Glutamatergic neuron (in vitro differentiated cells): ENCODE measurements around the gene NFIC. TPM values are rescaled to one million over a fixed set of nuclear protein-coding genes. Genes with fewer than 3 reads are reported as not detected.

Source experiments
- DNase-seq: peaks from one replicate; pipeline ENCODE4 v3.0.0; 2022
- H3K27ac Mint-ChIP-seq: one replicate; pipeline ENCODE4 v1.8.0; 2020; ENCODE audit warnings: mild to moderate bottlenecking, mixed read lengths, inconsistent platforms; ENCODE audit not compliant: unreplicated experiment
- H3K27me3 Mint-ChIP-seq: one replicate; pipeline ENCODE4 v1.8.0; 2020; ENCODE audit warnings: mild to moderate bottlenecking, moderate library complexity, mixed read lengths, inconsistent platforms; ENCODE audit not compliant: unreplicated experiment
- H3K36me3 Mint-ChIP-seq: one replicate; pipeline ENCODE4 v1.8.0; 2020; ENCODE audit warnings: mild to moderate bottlenecking, mixed read lengths, inconsistent platforms; ENCODE audit not compliant: unreplicated experiment
- H3K4me1 Mint-ChIP-seq: one replicate; pipeline ENCODE4 v1.8.0; 2020; ENCODE audit warnings: mild to moderate bottlenecking, low read depth, mixed read lengths, inconsistent platforms; ENCODE audit not compliant: unreplicated experiment
- H3K4me3 Mint-ChIP-seq: one replicate; pipeline ENCODE4 v1.8.0; 2020; ENCODE audit warnings: mild to moderate bottlenecking, mixed read lengths, inconsistent platforms; ENCODE audit not compliant: unreplicated experiment
- H3K9me3 Mint-ChIP-seq: one replicate; pipeline ENCODE4 v1.8.0; 2020; ENCODE audit warnings: mild to moderate bottlenecking, moderate library complexity, mixed read lengths, inconsistent platforms; ENCODE audit not compliant: unreplicated experiment
- total RNA-seq: library from RNA; stranded (reverse); fragmentation: NEBNext Ultra II Directional; extraction: Animal tissue kit (Norgen Biotek cat#: 25700); gene quantifications from one replicate; pipeline ENCODE4 v1.2.1, GENCODE V29; 2021; ENCODE audit not compliant: unreplicated experiment
- TF ChIP-seq, protein P1 (sequence below): fragments of 200-600 bp; sonication (generic); IDR thresholded peaks from one replicate; pipeline ENCODE4 v1.5.0; 2021; ENCODE audit not compliant: partially characterized antibody, unreplicated experiment

Gene NFIC
- total RNA-seq, 1 donor from 2014 or later: 2.0 TPM

DNA sequence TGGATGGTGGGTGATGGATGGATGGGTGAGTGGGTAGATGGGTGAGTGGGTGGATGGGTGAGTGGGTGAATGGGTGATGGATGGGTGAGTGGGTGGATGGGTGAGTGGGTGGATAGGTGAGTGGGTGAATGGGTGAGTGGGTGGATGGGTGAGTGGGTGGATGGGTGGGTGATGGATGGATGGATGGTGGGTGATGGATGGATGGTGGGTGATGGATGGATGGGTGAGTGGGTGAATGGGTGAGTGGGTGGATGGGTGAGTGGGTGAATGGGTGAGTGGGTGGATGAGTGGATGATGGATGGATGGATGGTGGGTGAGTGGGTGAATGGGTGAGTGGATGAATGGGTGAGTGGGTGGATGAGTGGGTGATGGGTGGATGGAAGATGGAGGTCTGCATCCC, 111.1 kb downstream of the NFIC start:
- Mint-ChIP-seq H3K4me3 (no peak overlapping the region), H3K36me3 (no peaks in the 10 kb centered on the region), H3K4me1 (no peaks in the 10 kb centered on the region), H3K9me3 (peaks cover 2% of the 10 kb centered on the region), H3K27ac (no peak overlapping the region), H3K27me3 (no peaks in the 10 kb centered on the region)
- TF ChIP-seq, protein P1, sequence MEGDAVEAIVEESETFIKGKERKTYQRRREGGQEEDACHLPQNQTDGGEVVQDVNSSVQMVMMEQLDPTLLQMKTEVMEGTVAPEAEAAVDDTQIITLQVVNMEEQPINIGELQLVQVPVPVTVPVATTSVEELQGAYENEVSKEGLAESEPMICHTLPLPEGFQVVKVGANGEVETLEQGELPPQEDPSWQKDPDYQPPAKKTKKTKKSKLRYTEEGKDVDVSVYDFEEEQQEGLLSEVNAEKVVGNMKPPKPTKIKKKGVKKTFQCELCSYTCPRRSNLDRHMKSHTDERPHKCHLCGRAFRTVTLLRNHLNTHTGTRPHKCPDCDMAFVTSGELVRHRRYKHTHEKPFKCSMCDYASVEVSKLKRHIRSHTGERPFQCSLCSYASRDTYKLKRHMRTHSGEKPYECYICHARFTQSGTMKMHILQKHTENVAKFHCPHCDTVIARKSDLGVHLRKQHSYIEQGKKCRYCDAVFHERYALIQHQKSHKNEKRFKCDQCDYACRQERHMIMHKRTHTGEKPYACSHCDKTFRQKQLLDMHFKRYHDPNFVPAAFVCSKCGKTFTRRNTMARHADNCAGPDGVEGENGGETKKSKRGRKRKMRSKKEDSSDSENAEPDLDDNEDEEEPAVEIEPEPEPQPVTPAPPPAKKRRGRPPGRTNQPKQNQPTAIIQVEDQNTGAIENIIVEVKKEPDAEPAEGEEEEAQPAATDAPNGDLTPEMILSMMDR: no peak
- no peak for DNase-seq

DNA sequence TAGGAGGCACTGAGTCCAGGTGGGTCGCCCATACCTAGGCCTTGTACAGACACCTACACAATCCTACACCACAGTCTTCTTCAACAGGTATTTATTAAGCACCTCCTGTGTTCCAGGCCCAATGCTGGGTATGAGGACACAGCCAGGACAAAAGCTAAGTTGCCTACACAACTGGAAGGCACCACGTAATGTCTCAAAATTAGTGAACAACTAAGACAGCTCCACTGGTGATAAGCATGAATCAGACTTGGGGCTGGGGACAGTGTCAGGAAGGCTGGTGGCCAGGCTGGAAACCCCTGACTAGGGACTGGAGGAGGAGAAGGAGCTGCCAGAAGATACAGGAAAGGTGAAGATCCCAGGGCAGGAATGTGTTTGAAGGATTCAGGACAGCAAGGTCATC, 111.6 kb downstream of the NFIC start:
- Mint-ChIP-seq H3K9me3 (peaks cover 2% of the 10 kb centered on the region), H3K27ac (no peak overlapping the region), H3K27me3 (no peaks in the 10 kb centered on the region), H3K4me1 (no peaks in the 10 kb centered on the region), H3K4me3 (no peak overlapping the region), H3K36me3 (no peaks in the 10 kb centered on the region)
- no peak for DNase-seq
- TF ChIP-seq, protein P1: no peak

DNA sequence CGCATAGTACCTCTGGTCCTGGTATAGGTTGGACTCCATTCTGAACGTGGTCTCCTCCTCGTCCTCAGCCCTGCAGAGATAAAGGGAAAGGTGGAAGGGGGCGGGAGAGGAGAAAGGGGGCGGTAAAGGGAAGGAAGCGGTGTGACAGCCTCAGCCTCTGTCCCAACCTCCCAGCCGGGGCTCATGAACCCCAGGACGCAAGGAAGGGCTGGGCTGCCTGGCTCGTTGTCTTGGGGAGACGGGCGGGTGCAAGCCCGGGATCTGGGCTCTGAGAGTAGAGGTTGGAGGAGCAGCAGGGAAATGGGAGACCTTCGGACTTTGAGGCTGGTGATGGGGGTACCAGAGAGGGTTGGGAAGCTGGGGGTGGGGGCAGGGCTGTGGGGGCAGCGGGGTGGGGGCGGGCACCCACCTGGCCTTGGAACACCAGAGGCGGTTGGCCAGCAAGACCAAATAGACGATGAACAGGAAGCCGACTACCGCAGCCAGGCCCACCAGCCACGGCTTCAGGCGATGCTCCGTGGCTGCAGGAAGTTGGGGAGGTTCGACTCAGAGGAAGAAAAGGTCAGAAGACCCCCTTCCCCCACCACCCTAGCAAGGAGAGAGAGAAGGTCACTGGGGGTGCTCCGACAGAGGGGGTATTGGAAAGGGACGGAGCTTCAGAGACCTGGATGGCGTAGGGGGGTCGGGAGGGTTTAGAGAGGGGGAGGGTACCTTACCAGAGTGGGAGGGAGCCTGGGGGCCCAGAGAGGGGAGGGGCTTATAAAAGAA, 112.2 kb downstream of the NFIC start:
- Mint-ChIP-seq H3K4me3 (no peak overlapping the region), H3K4me1 (no peaks in the 10 kb centered on the region), H3K36me3 (no peaks in the 10 kb centered on the region), H3K9me3 (peaks cover 2% of the 10 kb centered on the region), H3K27ac (no peak overlapping the region), H3K27me3 (no peaks in the 10 kb centered on the region)
- DNase-seq: no peak
- TF ChIP-seq, protein P1: no peak

DNA sequence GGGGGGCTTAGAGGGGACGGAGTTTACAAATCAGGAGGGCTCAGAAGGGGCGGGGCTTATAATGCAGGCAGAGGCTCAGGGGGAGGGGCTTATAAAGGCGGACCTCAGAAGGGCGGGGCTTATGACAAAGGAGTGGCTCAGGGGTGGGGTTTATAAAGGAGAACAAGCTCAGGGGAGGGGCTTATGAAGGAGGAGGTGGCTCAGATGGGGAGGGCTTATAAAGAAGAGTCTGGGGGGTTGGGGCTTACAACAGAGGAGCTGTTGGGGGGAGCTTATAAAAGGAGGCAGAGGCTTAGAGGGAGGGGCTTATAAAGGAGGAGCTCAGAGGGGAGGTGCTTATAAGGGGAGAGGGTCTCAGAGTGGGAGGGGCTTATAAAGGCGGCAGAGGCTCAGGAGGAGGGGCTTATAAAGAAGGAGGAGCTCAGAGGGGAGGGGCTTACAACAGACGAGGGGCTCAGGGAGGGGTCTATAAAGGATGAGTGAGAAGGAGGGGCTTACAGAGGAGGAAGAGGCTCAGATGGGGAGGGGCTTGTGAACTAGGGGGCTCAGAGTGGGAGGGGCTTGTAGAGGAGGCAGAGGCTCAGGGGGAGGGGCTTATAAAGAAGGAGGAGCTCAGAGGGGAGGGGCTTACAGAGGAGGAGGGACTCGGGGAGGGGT, 112.9 kb downstream of the NFIC start:
- DNase-seq: no peak
- no peak overlapping the region for H3K4me3 Mint-ChIP-seq
- H3K4me1 Mint-ChIP-seq: no peaks in the 10 kb centered on the region
- TF ChIP-seq, protein P1: no peak
- no peak overlapping the region for H3K27ac Mint-ChIP-seq
- no peaks in the 10 kb centered on the region for H3K36me3 Mint-ChIP-seq
- H3K27me3 Mint-ChIP-seq: no peaks in the 10 kb centered on the region
- H3K9me3 Mint-ChIP-seq: peaks cover 2% of the 10 kb centered on the region

DNA sequence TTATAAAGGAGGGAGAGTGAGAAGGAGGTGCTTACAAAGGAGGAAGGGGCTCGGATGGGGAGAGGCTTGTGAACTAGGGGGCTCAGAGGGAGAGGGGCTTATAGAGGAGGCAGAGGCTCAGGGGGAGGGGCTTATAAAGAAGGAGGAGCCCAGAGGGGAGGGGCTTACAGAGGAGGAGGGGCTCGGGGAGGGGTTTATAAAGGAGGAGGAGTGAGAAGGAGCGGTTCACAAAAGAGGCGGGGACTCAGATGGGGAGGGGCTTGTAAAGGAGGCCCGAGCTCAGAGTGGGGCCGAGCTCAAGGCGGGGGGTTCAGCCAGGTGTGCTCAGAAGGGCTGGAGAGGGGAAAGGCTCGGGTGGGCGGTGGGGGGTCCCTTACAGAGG, 113.4 kb downstream of the NFIC start:
- no peak overlapping the region for H3K4me3 Mint-ChIP-seq
- no peak for DNase-seq
- H3K9me3 Mint-ChIP-seq: peaks cover 2% of the 10 kb centered on the region

More for the DNA sequence above, 113.4 kb downstream of the NFIC start:
- H3K36me3 Mint-ChIP-seq: no peaks in the 10 kb centered on the region
- H3K4me1 Mint-ChIP-seq: no peaks in the 10 kb centered on the region
- TF ChIP-seq, protein P1: no peak
- no peaks in the 10 kb centered on the region for H3K27me3 Mint-ChIP-seq
- no peak overlapping the region for H3K27ac Mint-ChIP-seq
